ENCODE results near the gene STX11. TPM values are rescaled to one million over a fixed set of nuclear protein-coding genes. Genes with fewer than 3 reads are reported as not detected.
"Not testable (repeated sequence)": the region's sequence is repeated elsewhere in the genome, so short reads cannot be mapped to it uniquely, and the experiment has no call there.

The STX11 gene
- total and polyA plus RNA-seq, 8 donors: 2.2 to 11.7 (median 2.6) TPM; not detected in 1

GRCh38 chr6:144123836-144124235, 26.5 kb upstream of the STX11 start:
- intact Hi-C loops (cut with DNase I; ENCODE audit: low total_unique reads): no loop called here
- no peak for DNase-seq
- TF ChIP-seq POLR2AphosphoS5 (IDR thresholded peaks at IDR 0.05): no peak
- TF ChIP-seq, protein P1, sequence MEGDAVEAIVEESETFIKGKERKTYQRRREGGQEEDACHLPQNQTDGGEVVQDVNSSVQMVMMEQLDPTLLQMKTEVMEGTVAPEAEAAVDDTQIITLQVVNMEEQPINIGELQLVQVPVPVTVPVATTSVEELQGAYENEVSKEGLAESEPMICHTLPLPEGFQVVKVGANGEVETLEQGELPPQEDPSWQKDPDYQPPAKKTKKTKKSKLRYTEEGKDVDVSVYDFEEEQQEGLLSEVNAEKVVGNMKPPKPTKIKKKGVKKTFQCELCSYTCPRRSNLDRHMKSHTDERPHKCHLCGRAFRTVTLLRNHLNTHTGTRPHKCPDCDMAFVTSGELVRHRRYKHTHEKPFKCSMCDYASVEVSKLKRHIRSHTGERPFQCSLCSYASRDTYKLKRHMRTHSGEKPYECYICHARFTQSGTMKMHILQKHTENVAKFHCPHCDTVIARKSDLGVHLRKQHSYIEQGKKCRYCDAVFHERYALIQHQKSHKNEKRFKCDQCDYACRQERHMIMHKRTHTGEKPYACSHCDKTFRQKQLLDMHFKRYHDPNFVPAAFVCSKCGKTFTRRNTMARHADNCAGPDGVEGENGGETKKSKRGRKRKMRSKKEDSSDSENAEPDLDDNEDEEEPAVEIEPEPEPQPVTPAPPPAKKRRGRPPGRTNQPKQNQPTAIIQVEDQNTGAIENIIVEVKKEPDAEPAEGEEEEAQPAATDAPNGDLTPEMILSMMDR (IDR thresholded peaks at IDR 0.05): no peak
- no peak for TF ChIP-seq POLR2A (IDR thresholded peaks at IDR 0.05)
- TF ChIP-seq EP300 (IDR thresholded peaks at IDR 0.05): no peak

GRCh38 chr6:144127097-144127496, 23.2 kb upstream of the STX11 start:
- no peaks in the 10 kb centered on the region for H3K9me3 ChIP-seq
- H3K4me3 ChIP-seq: no peak overlapping the region
- no peaks in the 10 kb centered on the region for H3K36me3 ChIP-seq
- H3K4me1 ChIP-seq: no peaks in the 10 kb centered on the region
- intact Hi-C loops (cut with DNase I; ENCODE audit: low total_unique reads): no loop called here
- DNase-seq: no peak
- H3K27me3 ChIP-seq: no peaks in the 10 kb centered on the region
- TF ChIP-seq POLR2AphosphoS5 (IDR thresholded peaks at IDR 0.05) (no peak), EP300 (IDR thresholded peaks at IDR 0.05) (no peak), POLR2A (IDR thresholded peaks at IDR 0.05) (no peak)
- TF ChIP-seq, protein P1 (IDR thresholded peaks at IDR 0.05): no peak
- WGBS, 5 donors: 79 to 92% (median 87%) methylated on average over 6 of the region's 6 CpGs
- H3K27ac ChIP-seq: no peak overlapping the region

More at GRCh38 chr6:144123836-144124235, 26.5 kb upstream of the STX11 start:
- no peaks in the 10 kb centered on the region for H3K27me3 ChIP-seq
- no peak overlapping the region for H3K4me3 ChIP-seq
- H3K36me3 ChIP-seq: no peaks in the 10 kb centered on the region
- no peak overlapping the region for H3K27ac ChIP-seq
- 45 to 49% (median 49%) methylated on average over 2 of the region's 2 CpGs for WGBS, 5 donors
- no peaks in the 10 kb centered on the region for H3K9me3 ChIP-seq
- H3K4me1 ChIP-seq: no peaks in the 10 kb centered on the region

DNA sequence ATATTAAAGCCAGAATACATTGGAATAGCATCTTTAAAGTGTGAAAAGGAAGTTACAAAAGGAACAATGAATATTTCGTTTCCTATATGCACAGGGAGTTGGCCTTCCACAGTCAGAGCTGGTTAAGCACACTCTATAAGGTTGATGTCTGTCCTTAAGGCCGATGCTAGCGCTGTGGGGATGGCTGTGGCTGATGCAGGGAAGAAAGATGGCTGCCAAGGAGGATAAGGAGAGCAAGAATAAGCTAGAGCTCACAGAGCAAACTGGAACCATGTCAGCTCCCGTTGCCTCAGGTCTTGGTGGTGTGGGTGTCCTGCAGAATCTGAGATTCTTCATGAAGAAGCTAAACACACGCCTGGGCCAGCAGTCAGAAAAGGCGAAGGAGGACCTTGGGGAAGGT, 20.8 kb upstream of the STX11 start:
- DNase-seq: no peak
- Histone ChIP-seq H3K4me3 (no peak overlapping the region), H3K27me3 (no peaks in the 10 kb centered on the region), H3K4me1 (no peaks in the 10 kb centered on the region), H3K36me3 (no peaks in the 10 kb centered on the region), H3K9me3 (no peaks in the 10 kb centered on the region), H3K27ac (no peak overlapping the region)
- intact Hi-C loops (cut with DNase I; ENCODE audit: low total_unique reads): no loop called here
- WGBS, 5 donors: 80 to 91% (median 84%) methylated on average over 6 of the region's 6 CpGs
- TF ChIP-seq, protein P1 (IDR thresholded peaks at IDR 0.05): no peak
- TF ChIP-seq EP300 (IDR thresholded peaks at IDR 0.05) (no peak), POLR2A (IDR thresholded peaks at IDR 0.05) (no peak), POLR2AphosphoS5 (IDR thresholded peaks at IDR 0.05) (no peak)

- Histone ChIP-seq H3K9me3 (no peaks in the 10 kb centered on the region), H3K27me3 (no peaks in the 10 kb centered on the region), H3K4me1 (no peaks in the 10 kb centered on the region), H3K36me3 (no peaks in the 10 kb centered on the region), H3K27ac (no peak overlapping the region), H3K4me3 (no peak overlapping the region)
- intact Hi-C loops (cut with DNase I; ENCODE audit: low total_unique reads): no loop called here
- 70 to 80% (median 76%) methylated on average over 1 of the region's 1 CpG for WGBS, 5 donors
- DNase-seq: no peak
- TF ChIP-seq, protein P1 (IDR thresholded peaks at IDR 0.05): no peak
- TF ChIP-seq POLR2AphosphoS5 (IDR thresholded peaks at IDR 0.05) (no peak), EP300 (IDR thresholded peaks at IDR 0.05) (no peak), POLR2A (IDR thresholded peaks at IDR 0.05) (no peak)
Measured at GRCh38 chr6:144131248-144131709, 19.0 kb upstream of the STX11 start.

DNA sequence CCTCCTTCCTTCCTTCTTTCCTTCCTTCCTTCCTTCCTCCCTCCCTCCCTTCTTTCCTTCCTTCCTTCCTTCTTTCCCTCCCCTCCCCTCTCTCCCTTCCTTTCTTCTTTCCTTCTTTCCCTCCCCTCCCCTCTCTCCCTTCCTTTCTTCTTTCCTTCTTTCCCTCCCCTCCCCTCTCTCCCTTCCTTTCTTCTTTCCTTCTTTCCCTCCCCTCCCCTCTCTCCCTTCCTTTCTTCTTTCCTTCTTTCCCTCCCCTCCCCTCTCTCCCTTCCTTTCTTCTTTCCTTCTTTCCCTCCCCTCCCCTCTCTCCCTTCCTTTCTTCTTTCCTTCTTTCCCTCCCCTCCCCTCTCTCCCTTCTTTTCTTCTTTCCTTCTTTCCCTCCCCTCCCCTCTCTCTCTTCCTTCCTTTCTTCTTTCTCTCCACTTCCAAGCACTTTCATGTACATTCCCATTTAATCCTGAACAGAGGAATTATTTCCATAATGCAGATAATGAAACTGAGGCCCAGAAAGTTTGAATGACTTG, 18.1 kb upstream of the STX11 start:
- not testable (repeated sequence) for H3K27me3 ChIP-seq

More for the DNA sequence above, 18.1 kb upstream of the STX11 start:
- H3K27ac ChIP-seq; H3K4me3 ChIP-seq; H3K4me1 ChIP-seq; DNase-seq; H3K9me3 ChIP-seq; intact Hi-C loops (cut with DNase I; ENCODE audit: low total_unique reads); H3K36me3 ChIP-seq: not testable (repeated sequence)

All from stomach (tissue), 9 donors.